PC-3 (cell line): ENCODE measurements around the gene ZHX3. TPM values are rescaled to one million over a fixed set of nuclear protein-coding genes. Genes with fewer than 3 reads are reported as not detected.

Experiments used
- ATAC-seq: fragments of 200-7000 bp; cut with Tn5 transposase; 2 replicates; pipeline ENCODE4 v1.9.1; 2020; ENCODE audit warnings: mild to moderate bottlenecking, moderate library complexity
- BruUV-seq: library from RNA; stranded (reverse); fragments of 400-500 nt; replicated peaks from 2 replicates; lab custom pipeline; 2021; lab: Mats Ljungman, UMichigan
- CTCF ChIA-PET: fragments of 300-600 bp; sonication (Branson Sonifier 250); formaldehyde crosslinking; loops from one replicate; lab custom pipeline; 2022; ENCODE audit warnings: antibody characterized with exemption; lab: Charles Lee
- POLR2A ChIA-PET: fragments of 300-600 bp; sonication (Branson Sonifier 250); formaldehyde crosslinking; loops from one replicate; lab custom pipeline; 2022; ENCODE audit warnings: antibody characterized with exemption; ENCODE audit not compliant: unreplicated experiment; lab: Charles Lee
- DNase-seq: peaks from one replicate; pipeline ENCODE4 v3.0.0-alpha.2; 2015
- H2AFZ ChIP-seq: fragments of 300-600 bp; sonication (generic); 2 replicates; pipeline ENCODE4 v1.6.0; 2016; ENCODE audit warnings: antibody characterized with exemption, low read length
- H3F3A ChIP-seq: fragments of 300-600 bp; sonication (generic); one replicate; pipeline ENCODE4 v1.6.0; 2017; ENCODE audit warnings: antibody characterized with exemption, low read length, control low read depth, mild to moderate bottlenecking; ENCODE audit not compliant: unreplicated experiment
- H3K27ac ChIP-seq: fragments of 300-600 bp; sonication (generic); 2 replicates; pipeline ENCODE4 v1.5.1; 2016; ENCODE audit warnings: mild to moderate bottlenecking, low read length
- H3K27me3 ChIP-seq: fragments of 300-600 bp; sonication (generic); 2 replicates; pipeline ENCODE4 v1.6.1; 2016; ENCODE audit warnings: low read length, mixed read lengths
- H3K36me3 ChIP-seq: fragments of 300-600 bp; sonication (generic); 2 replicates; pipeline ENCODE4 v1.6.1; 2016; ENCODE audit warnings: low read depth, mixed run types, low read length, mixed read lengths
- H3K4me1 ChIP-seq: fragments of 300-600 bp; sonication (generic); 2 replicates; pipeline ENCODE4 v1.5.1; 2016; ENCODE audit warnings: low read length; ENCODE audit not compliant: insufficient read depth
- H3K4me2 ChIP-seq: fragments of 300-600 bp; sonication (generic); 2 replicates; pipeline ENCODE4 v1.6.0; 2016; ENCODE audit warnings: low read length
- H3K4me3 ChIP-seq: fragments of 300-600 bp; sonication (generic); 2 replicates; pipeline ENCODE4 v1.5.1; 2016; ENCODE audit warnings: mild to moderate bottlenecking, low read length, mixed read lengths
- H3K79me2 ChIP-seq: fragments of 300-600 bp; sonication (generic); 2 replicates; pipeline ENCODE4 v1.6.1; 2017; ENCODE audit warnings: low read length, mixed read lengths
- H3K9ac ChIP-seq: fragments of 300-600 bp; sonication (generic); 2 replicates; pipeline ENCODE4 v1.6.0; 2016; ENCODE audit warnings: mild to moderate bottlenecking, low read length
- H3K9me2 ChIP-seq: fragments of 300-600 bp; sonication (generic); replicated peaks from 2 replicates; pipeline ENCODE4 v1.6.1; 2016; ENCODE audit warnings: mixed run types, low read length, mixed read lengths
- H3K9me3 ChIP-seq: fragments of 300-600 bp; sonication (generic); 2 replicates; pipeline ENCODE4 v1.6.1; 2016; ENCODE audit warnings: low read length, mixed read lengths
- H4K20me1 ChIP-seq: fragments of 300-600 bp; sonication (generic); 2 replicates; pipeline ENCODE4 v1.6.1; 2016; ENCODE audit warnings: low read length, mixed read lengths
- CTCF ChIP-seq: fragments of 300-600 bp; sonication (generic); conservative IDR thresholded peaks from 2 replicates; pipeline ENCODE4 v1.5.1; 2017; ENCODE audit warnings: antibody characterized with exemption, low read depth, mild to moderate bottlenecking, low read length
- EZH2 ChIP-seq: fragments of 300-600 bp; sonication (generic); IDR thresholded peaks from one replicate; pipeline ENCODE4 v1.6.1; 2017; ENCODE audit warnings: antibody characterized with exemption, mild to moderate bottlenecking, low read length; ENCODE audit not compliant: unreplicated experiment
- EZH2phosphoT487 ChIP-seq: fragments of 300-600 bp; sonication (generic); IDR thresholded peaks from 2 replicates; pipeline ENCODE4 v1.6.1; 2018; ENCODE audit warnings: mild to moderate bottlenecking, antibody characterized with exemption, low read length, borderline replicate concordance
- intact Hi-C: fragments of 100-400 bp; cut with micrococcal nuclease; formaldehyde crosslinking; loops from 2 replicates; pipeline ENCODE4 v1.9.0; 2023
- total RNA-seq: library from RNA; depleted of rRNA; stranded (reverse); fragments of >200 nt; gene quantifications from 2 replicates; pipeline ENCODE4 v1.2.3, GENCODE V29; 2014

The ZHX3 gene
- total RNA-seq, 1 experiment from 2014 or later = 14.0 TPM

GRCh38 chr20:41140226-41141133 is 177.1 kb downstream of the ZHX3 start:
- Histone ChIP-seq H3F3A (no peaks in the 10 kb centered on the region), H3K4me3 (no peak overlapping the region), H3K9me3 (no peaks in the 10 kb centered on the region), H3K4me1 (peaks cover 21% of the 10 kb centered on the region), H4K20me1 (peaks cover 59% of the 10 kb centered on the region), H3K4me2 (peak overlapping the region; percentile 84), H3K27me3 (no peaks in the 10 kb centered on the region), H3K9ac (no peak overlapping the region), H3K36me3 (no peaks in the 10 kb centered on the region), H2AFZ (no peak overlapping the region), H3K79me2 (peaks cover 81% of the 10 kb centered on the region), H3K9me2 (no peaks in the 10 kb centered on the region), H3K27ac (no peak overlapping the region)
- intact Hi-C loops = no loop called here
- BruUV-seq = no TSS peak
- ChIA-PET POLR2A (no interaction called here), CTCF (no interaction called here)
- DNase-seq (no peak), ATAC-seq (no peak)
- TF ChIP-seq EZH2 (no peak), CTCF (no peak), EZH2phosphoT487 (no peak)

GRCh38 chr20:41139227-41140093 is 178.1 kb downstream of the ZHX3 start:
- peak overlapping the region; percentile 84 for H3K4me2 ChIP-seq
- H4K20me1 ChIP-seq = peaks cover 50% of the 10 kb centered on the region
- TF ChIP-seq EZH2phosphoT487 (no peak), CTCF (no peak), EZH2 (no peak)
- BruUV-seq = no TSS peak
- H3K9me2 ChIP-seq = no peaks in the 10 kb centered on the region
- H3K9me3 ChIP-seq = no peaks in the 10 kb centered on the region
- H3K27me3 ChIP-seq = no peaks in the 10 kb centered on the region
- POLR2A ChIA-PET = no interaction called here
- ATAC-seq = no peak
- no peaks in the 10 kb centered on the region for H3F3A ChIP-seq
- H3K79me2 ChIP-seq = peaks cover 71% of the 10 kb centered on the region
- no peak overlapping the region for H2AFZ ChIP-seq
- H3K4me1 ChIP-seq = peaks cover 21% of the 10 kb centered on the region
- DNase-seq = no peak
- no peak overlapping the region for H3K9ac ChIP-seq
- no peak overlapping the region for H3K27ac ChIP-seq
- peak overlapping the region; percentile 92 for H3K4me3 ChIP-seq
- intact Hi-C loops = loop anchor here (5.0 kb wide), 1 partner anchor 478 kb away; the partner anchor contains the start of gene CHD6
- CTCF ChIA-PET = no interaction called here
- H3K36me3 ChIP-seq = no peaks in the 10 kb centered on the region
